Measurements from ENCODE around the gene GALNS. TPM values are rescaled to one million over a fixed set of nuclear protein-coding genes. Genes with fewer than 3 reads are reported as not detected.

Gene GALNS
- total RNA-seq, 1 donor from 2014 or later: 15.5 TPM

DNA sequence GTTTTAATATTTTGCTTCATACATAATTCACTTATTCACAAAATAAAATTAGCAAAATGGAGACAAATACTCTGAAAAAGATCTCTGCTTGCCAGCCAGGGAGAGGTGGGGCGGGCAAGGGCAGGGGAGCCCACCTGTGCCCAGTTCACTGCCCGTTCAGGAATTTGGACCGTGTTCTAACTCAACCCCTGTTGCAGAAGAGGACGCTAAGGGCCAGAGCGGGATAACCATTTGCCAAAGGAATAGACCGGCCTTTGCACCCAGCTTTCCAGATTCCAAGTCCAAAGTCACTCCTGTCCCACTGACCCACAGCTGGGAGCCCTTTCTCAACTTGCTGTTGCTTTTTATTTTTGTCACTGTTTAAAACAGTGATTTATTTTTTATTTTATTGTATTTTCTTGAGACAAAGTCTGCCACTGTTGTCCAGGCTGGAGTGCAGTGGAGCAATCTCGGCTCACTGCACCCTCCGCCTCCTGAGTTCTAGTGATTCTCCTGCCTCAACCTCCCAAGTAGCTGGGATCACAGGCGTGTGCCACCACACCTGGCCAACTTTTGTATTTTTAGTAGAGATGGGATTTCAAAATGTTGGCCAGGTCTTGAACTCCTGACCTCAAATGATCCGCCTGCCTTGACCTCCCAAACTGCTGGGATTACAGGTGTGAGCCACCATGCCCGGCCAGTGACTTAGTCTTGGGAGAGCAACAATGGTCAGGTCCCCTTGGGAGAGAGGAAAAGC lies 69.0 kb downstream of the GALNS start:
- intact Hi-C loops (cut with micrococcal nuclease): no loop called here
- Histone ChIP-seq H3K27me3 (ENCODE audit: low read depth) (peaks cover 55% of the 10 kb centered on the region), H3K4me3 (no peak overlapping the region), H3K4me1 (peaks cover 33% of the 10 kb centered on the region), H3K36me3 (no peaks in the 10 kb centered on the region), H3K27ac (replicated peaks) (no peak overlapping the region), H3K9me3 (replicated peaks) (no peaks in the 10 kb centered on the region)
- TF ChIP-seq, protein P1, sequence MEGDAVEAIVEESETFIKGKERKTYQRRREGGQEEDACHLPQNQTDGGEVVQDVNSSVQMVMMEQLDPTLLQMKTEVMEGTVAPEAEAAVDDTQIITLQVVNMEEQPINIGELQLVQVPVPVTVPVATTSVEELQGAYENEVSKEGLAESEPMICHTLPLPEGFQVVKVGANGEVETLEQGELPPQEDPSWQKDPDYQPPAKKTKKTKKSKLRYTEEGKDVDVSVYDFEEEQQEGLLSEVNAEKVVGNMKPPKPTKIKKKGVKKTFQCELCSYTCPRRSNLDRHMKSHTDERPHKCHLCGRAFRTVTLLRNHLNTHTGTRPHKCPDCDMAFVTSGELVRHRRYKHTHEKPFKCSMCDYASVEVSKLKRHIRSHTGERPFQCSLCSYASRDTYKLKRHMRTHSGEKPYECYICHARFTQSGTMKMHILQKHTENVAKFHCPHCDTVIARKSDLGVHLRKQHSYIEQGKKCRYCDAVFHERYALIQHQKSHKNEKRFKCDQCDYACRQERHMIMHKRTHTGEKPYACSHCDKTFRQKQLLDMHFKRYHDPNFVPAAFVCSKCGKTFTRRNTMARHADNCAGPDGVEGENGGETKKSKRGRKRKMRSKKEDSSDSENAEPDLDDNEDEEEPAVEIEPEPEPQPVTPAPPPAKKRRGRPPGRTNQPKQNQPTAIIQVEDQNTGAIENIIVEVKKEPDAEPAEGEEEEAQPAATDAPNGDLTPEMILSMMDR (IDR thresholded peaks at IDR 0.05; ENCODE audit: borderline replicate concordance): no peak
- no peak for DNase-seq

DNA sequence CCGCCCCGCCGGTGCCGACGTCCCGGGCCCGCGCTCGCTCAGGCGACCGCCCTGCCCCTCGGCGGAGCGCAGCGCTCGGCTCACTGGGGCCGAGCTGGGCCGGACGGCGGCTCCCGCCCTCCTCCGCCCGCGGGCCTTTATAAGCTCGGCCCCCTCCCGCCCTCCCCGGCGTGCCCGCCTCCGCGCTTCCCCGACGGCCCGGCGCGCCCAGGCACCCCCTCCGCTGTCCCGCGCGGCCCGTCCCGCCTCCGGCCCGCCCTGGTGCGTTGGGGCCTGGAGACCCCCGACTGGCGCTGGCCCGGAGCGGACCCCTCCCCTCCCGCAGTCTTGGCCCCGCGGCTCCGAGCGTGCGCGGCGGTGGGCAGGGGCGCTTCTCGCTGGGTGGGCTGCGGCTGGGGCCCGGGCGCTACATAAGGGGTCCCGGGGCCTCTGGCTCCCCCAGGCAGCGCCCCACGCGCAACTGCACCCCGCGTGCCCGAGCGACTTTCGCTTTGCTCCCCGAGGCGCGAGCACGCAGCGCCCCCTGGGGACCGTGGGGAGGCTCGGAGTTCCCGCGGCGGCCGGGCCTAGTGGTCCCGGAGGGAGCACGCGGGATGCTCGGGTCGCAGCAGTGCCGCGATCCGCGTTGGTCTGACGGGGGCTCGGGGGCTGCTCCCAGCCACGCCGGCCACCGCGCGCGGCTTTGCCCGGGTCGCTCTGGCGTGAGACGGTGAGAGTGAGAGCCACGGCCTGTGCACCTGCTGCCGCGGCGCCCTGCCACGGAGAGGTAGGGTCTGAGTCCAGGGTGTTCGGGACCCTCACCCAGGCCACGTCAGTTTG lies 71.4 kb downstream of the GALNS start, which contains the start of gene PIEZO1:
Gene PIEZO1 (minus strand): TSS at position 115 of the 819 bp plus-strand sequence. CDS start 256 bp downstream, outside the sequence.
- intact Hi-C loops (cut with micrococcal nuclease): no loop called here
- no peaks in the 10 kb centered on the region for H3K9me3 ChIP-seq (replicated peaks)
- peak within 1 kb of the TSS; percentile 81 for H3K4me3 ChIP-seq
- H3K4me1 ChIP-seq: peaks cover 52% of the 10 kb centered on the region
- H3K27ac ChIP-seq (replicated peaks): peak within 1 kb of the TSS; percentile 94
- TF ChIP-seq, protein P1 (IDR thresholded peaks at IDR 0.05; ENCODE audit: borderline replicate concordance): peak; percentile 89
- peaks cover 34% of the 10 kb centered on the region for H3K27me3 ChIP-seq (ENCODE audit: low read depth)
- H3K36me3 ChIP-seq: no peaks in the 10 kb centered on the region
- DNase-seq: peak; percentile 70

DNA sequence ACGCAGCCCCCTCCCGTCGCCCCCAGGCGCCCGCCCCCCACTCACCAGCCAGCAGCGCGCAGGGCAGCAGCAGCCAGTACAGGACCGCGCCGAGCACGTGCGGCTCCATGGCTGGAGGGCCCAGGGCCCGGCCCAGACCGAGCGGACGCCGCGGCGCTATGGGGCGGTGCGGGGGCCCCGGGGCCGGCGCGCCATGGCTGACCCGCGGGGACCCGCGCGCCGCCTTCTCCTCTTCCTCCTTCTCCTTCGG lies 72.0 kb downstream of the GALNS start:
- Histone ChIP-seq H3K36me3 (no peaks in the 10 kb centered on the region), H3K27me3 (ENCODE audit: low read depth) (peaks cover 32% of the 10 kb centered on the region), H3K4me1 (peaks cover 57% of the 10 kb centered on the region), H3K4me3 (peak overlapping the region; percentile 81), H3K9me3 (replicated peaks) (no peaks in the 10 kb centered on the region), H3K27ac (replicated peaks) (peak overlapping the region; percentile 94)
- DNase-seq: no peak
- TF ChIP-seq, protein P1 (IDR thresholded peaks at IDR 0.05; ENCODE audit: borderline replicate concordance): no peak
- intact Hi-C loops (cut with micrococcal nuclease): loop anchor here (5.0 kb wide), 1 partner anchor 42 kb away; no protein-coding TSS in a partner anchor

DNA sequence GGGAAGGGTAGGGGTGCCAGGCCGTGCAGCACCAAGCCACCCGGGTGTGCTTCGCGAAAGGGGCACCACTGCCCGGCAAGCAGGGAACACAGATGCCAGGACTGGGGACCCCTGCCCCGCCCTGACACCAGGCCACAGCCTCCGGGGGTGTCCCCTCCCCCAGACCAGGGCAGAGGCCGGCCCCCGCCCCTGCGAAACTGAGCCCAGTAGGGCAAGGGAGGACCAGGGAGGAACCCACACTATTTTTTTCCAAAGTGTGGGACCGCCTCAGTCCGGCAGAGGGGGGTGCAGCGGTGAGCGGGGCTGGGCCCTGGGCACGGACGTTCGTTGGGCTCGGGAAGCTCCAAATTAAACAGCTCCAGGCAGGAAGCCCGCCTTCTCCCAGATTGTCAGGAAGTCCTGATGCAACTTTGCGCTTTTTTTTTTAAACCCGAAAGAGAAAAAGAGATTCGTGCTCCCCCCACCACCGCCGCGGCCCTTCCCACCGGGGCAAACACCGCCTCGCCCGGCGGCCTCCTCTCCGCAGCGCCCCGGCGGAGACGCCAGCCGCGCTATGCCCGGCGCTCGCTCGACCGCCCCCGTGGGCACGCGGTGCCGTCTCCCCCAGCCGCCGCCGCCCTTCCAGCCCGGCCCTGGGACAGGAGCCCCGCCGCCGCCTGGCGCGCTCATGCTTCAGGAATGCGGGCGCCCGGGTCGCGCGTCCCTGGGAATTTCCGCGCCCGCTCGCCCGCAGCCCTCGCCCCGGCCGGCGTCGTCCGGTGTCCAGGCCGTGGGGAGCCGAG lies 72.5 kb downstream of the GALNS start:
- TF ChIP-seq, protein P1 (IDR thresholded peaks at IDR 0.05; ENCODE audit: borderline replicate concordance): peak; percentile 64
- H3K9me3 ChIP-seq (replicated peaks): no peaks in the 10 kb centered on the region
- H3K36me3 ChIP-seq: no peaks in the 10 kb centered on the region
- peak overlapping the region; percentile 94 for H3K27ac ChIP-seq (replicated peaks)
- peak overlapping the region; percentile 81 for H3K4me3 ChIP-seq
- peaks cover 33% of the 10 kb centered on the region for H3K27me3 ChIP-seq (ENCODE audit: low read depth)
- peak; percentile 73 for DNase-seq
- intact Hi-C loops (cut with micrococcal nuclease): loop anchor here (5.0 kb wide), 1 partner anchor 42 kb away; no protein-coding TSS in a partner anchor
- peaks cover 62% of the 10 kb centered on the region for H3K4me1 ChIP-seq

Data from left ventricle myocardium inferior (tissue), 1 donor.